SH-SY5Y (cell line): ENCODE measurements around the gene MAP2K6.

ENCODE experiments used
- GATA2 ChIP-seq: IDR thresholded peaks from 2 replicates; pipeline ENCODE4 v1.6.1; 2011; ENCODE audit warnings: mild to moderate bottlenecking, low read depth, low read length
- GATA3 ChIP-seq: IDR thresholded peaks from 2 replicates; pipeline ENCODE4 v1.6.1; 2011; ENCODE audit warnings: low read depth, mild to moderate bottlenecking, low read length, moderate library complexity

The MAP2K6 gene

GRCh38 chr17:69460963-69461922, 46.7 kb downstream of the MAP2K6 start:
- TF ChIP-seq GATA3 (no peak), GATA2 (no peak)

- TF ChIP-seq GATA2 (no peak), GATA3 (no peak)
These were observed 47.5 kb downstream of the MAP2K6 start for GRCh38 chr17:69461951-69462369.

- no peak for TF ChIP-seq GATA3
- TF ChIP-seq GATA2 = no peak
These were observed 48.4 kb downstream of the MAP2K6 start for GRCh38 chr17:69462882-69463281.

- TF ChIP-seq GATA3 (no peak), GATA2 (no peak)
These were observed 52.0 kb downstream of the MAP2K6 start for GRCh38 chr17:69466451-69466850.

GRCh38 chr17:69466905-69467667, 52.6 kb downstream of the MAP2K6 start:
- no peak for TF ChIP-seq GATA3
- no peak for TF ChIP-seq GATA2

GRCh38 chr17:69468207-69468606, 53.7 kb downstream of the MAP2K6 start:
- no peak for TF ChIP-seq GATA3
- TF ChIP-seq GATA2 = no peak

GRCh38 chr17:69470702-69471101, 56.2 kb downstream of the MAP2K6 start:
- TF ChIP-seq GATA3 (no peak), GATA2 (no peak)

- no peak for TF ChIP-seq GATA2
- TF ChIP-seq GATA3 = no peak
These were observed 56.9 kb downstream of the MAP2K6 start for GRCh38 chr17:69471406-69471805.

- no peak for TF ChIP-seq GATA2
- TF ChIP-seq GATA3 = no peak
These were observed 59.6 kb downstream of the MAP2K6 start for GRCh38 chr17:69473841-69474831.

GRCh38 chr17:69477204-69477902, 62.9 kb downstream of the MAP2K6 start:
- no peak for TF ChIP-seq GATA3

- TF ChIP-seq GATA2 (no peak), GATA3 (no peak)
These were observed 63.4 kb downstream of the MAP2K6 start for GRCh38 chr17:69477903-69478266.

GRCh38 chr17:69478916-69479315, 64.4 kb downstream of the MAP2K6 start:
- no peak for TF ChIP-seq GATA2
- no peak for TF ChIP-seq GATA3

- TF ChIP-seq GATA3 (no peak), GATA2 (no peak)
These were observed 65.7 kb downstream of the MAP2K6 start for GRCh38 chr17:69480245-69480644.
